ENCODE data around the gene PTGER3. TPM values are rescaled to one million over a fixed set of nuclear protein-coding genes. Genes with fewer than 3 reads are reported as not detected.

The PTGER3 gene
- total RNA-seq, 6 experiments from 2014 or later: 0.12 to 0.35 (median 0.20) TPM; not detected in 2

DNA sequence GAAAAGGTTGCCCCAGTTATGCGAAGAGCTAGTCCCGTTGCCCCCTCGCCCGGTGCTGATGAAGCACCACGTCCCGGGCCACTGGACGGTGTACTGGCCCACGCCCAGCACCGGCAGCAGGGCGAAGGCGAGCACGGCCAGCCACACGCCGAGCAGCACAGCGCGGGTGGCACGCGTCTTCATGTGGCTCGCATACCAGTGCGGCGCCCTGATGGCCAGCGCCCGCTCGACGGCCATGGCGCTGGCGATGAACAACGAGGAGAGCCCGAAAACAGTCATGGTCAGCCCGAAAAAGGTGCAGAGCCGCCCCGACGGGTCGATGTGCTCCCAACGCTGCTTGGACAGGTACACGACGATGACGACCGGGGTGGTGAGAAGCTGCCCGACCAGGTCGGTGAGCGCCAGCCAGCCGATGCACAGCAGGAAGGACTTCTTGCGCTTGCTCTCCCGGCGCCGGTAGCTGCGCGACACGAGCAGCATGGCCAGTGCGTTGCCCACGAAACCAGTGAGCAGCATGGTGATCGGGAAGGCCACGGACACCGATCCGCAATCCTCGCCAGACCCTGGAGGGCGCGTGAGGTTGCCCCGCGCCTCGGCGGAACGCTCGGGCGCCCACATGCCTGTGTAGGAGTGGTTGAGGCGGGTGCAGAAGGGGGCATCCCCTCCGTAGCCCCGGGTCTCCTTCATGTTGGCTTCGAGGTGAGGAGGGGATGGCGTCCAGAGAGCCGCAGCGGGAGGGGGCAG lies 553 bp downstream of the PTGER3 start:
- H3K27me3 ChIP-seq: peaks cover 0 to 25% of the 10 kb centered on the region in 2 donors
- intact Hi-C loops (cut with DNase I): loop anchor here in 1 of 2 donors (10.0 kb wide), 1 partner anchor 362 kb away; no protein-coding TSS in a partner anchor

DNA sequence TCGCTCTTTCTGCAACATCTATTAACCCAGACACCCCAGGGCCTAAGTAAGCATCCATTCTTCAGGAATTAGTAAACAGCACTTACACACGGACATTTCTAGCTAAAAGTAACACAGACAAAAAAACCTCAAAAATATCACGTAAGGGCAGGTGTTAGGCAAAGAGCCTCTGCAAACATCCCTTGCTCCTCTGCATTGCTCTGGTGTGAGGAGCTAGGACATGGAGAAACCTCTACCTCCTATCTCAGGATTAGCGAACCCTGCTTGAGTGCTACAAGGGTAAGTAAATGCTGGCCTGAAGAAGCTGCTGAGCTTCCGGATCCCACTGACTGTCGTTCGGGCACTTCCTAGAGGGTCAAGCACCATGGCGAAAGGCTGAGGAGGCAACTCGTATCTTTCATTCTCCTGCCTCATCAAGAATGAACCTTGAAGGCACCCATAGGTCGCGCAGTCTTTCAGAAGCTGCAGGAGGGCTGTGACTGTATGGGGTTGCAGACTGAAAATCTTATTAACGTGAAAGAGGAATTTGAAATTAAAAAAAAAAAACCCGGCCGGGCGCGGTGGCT lies 2.1 kb downstream of the PTGER3 start:
- H3K9me3 ChIP-seq: no peaks in the 10 kb centered on the region
- WGBS (ENCODE audit: insufficient coverage, low coverage, low lambda C conversion rate, missing lambda C conversion rate): 79% methylated on average over 11 of the region's 16 CpGs
- intact Hi-C loops (cut with DNase I): loop anchor here in 1 of 2 donors (10.0 kb wide), 1 partner anchor 361 kb away; no protein-coding TSS in a partner anchor
- peaks cover 0 to 18% (median 5%) of the 10 kb centered on the region in 4 donors for H3K4me1 ChIP-seq
- H3K27me3 ChIP-seq: peaks cover 0 to 20% of the 10 kb centered on the region in 2 donors
- no peak overlapping the region for H3K4me3 ChIP-seq
- no peaks in the 10 kb centered on the region for H3K36me3 ChIP-seq
- H3K27ac ChIP-seq: no peak overlapping the region
- ATAC-seq: no peak
- TF ChIP-seq, protein P1, sequence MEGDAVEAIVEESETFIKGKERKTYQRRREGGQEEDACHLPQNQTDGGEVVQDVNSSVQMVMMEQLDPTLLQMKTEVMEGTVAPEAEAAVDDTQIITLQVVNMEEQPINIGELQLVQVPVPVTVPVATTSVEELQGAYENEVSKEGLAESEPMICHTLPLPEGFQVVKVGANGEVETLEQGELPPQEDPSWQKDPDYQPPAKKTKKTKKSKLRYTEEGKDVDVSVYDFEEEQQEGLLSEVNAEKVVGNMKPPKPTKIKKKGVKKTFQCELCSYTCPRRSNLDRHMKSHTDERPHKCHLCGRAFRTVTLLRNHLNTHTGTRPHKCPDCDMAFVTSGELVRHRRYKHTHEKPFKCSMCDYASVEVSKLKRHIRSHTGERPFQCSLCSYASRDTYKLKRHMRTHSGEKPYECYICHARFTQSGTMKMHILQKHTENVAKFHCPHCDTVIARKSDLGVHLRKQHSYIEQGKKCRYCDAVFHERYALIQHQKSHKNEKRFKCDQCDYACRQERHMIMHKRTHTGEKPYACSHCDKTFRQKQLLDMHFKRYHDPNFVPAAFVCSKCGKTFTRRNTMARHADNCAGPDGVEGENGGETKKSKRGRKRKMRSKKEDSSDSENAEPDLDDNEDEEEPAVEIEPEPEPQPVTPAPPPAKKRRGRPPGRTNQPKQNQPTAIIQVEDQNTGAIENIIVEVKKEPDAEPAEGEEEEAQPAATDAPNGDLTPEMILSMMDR (IDR thresholded peaks at IDR 0.05): no peak
- TF ChIP-seq POLR2A (IDR thresholded peaks at IDR 0.05): no peak
- no peak for DNase-seq

More for the DNA sequence above, 553 bp downstream of the PTGER3 start:
- ATAC-seq: peak in 3 of 4 donors; percentile 19 to 30 (median 24)
- peak in 2 of 3 donors; percentile 25 to 48 for DNase-seq
- peak overlapping the region; percentile 27 to 40 (median 38) for H3K4me3 ChIP-seq
- peaks cover 0 to 18% (median 5%) of the 10 kb centered on the region in 4 donors for H3K4me1 ChIP-seq
- no peaks in the 10 kb centered on the region for H3K36me3 ChIP-seq
- no peak overlapping the region for H3K27ac ChIP-seq
- no peak for TF ChIP-seq POLR2A (IDR thresholded peaks at IDR 0.05)
- TF ChIP-seq, protein P1 (IDR thresholded peaks at IDR 0.05): no peak
- no peaks in the 10 kb centered on the region for H3K9me3 ChIP-seq
- 5% methylated on average over 4 of the region's 73 CpGs for WGBS (ENCODE audit: insufficient coverage, low coverage, low lambda C conversion rate, missing lambda C conversion rate)

DNA sequence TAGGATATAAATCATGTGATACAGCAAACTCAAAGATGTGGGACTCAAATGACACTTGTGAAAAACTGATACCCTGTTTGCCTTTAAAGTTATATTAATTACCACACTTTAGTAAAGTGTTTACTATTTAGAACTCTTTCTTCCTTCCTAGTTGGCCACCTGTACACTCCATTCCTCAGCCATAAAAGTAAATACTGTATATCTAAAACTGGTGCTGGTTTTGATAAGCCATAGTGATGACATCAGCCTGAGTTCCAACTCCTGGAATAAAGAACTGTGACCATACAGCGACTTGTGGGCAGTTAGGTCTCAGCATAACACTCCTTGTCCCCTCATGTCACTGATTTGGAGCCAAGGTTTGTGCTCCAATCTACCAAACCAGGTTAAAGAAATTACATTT lies 2.8 kb downstream of the PTGER3 start:
- no peak overlapping the region for H3K27ac ChIP-seq
- intact Hi-C loops (cut with DNase I): loop anchor here in 1 of 2 donors (10.0 kb wide), 1 partner anchor 360 kb away; no protein-coding TSS in a partner anchor
- no peaks in the 10 kb centered on the region for H3K9me3 ChIP-seq
- no peaks in the 10 kb centered on the region for H3K36me3 ChIP-seq
- 91% methylated on average over 1 of the region's 1 CpG for WGBS (ENCODE audit: insufficient coverage, low coverage, low lambda C conversion rate, missing lambda C conversion rate)
- peaks cover 0 to 18% (median 5%) of the 10 kb centered on the region in 4 donors for H3K4me1 ChIP-seq
- ATAC-seq: no peak
- DNase-seq: no peak
- no peak overlapping the region for H3K4me3 ChIP-seq
- H3K27me3 ChIP-seq: peaks cover 0 to 18% of the 10 kb centered on the region in 2 donors
- no peak for TF ChIP-seq POLR2A (IDR thresholded peaks at IDR 0.05)
- TF ChIP-seq, protein P1 (IDR thresholded peaks at IDR 0.05): no peak

GRCh38 chr1:71043065-71043464 lies 4.6 kb downstream of the PTGER3 start:
- Histone ChIP-seq H3K27ac (no peak overlapping the region), H3K4me3 (no peak overlapping the region), H3K9me3 (no peaks in the 10 kb centered on the region), H3K36me3 (no peaks in the 10 kb centered on the region), H3K27me3 (peaks cover 0 to 18% of the 10 kb centered on the region in 2 donors), H3K4me1 (peaks cover 0 to 17% (median 5%) of the 10 kb centered on the region in 4 donors)
- no peak for TF ChIP-seq POLR2A (IDR thresholded peaks at IDR 0.05)
- TF ChIP-seq, protein P1 (IDR thresholded peaks at IDR 0.05): no peak
- no peak for ATAC-seq
- no peak for DNase-seq
- intact Hi-C loops (cut with DNase I): loop anchor here in 1 of 2 donors (10.0 kb wide), 1 partner anchor 358 kb away; no protein-coding TSS in a partner anchor
